ENCODE measurements around the gene DFFA. TPM values are rescaled to one million over a fixed set of nuclear protein-coding genes. Genes with fewer than 3 reads are reported as not detected.
"Not testable (repeated sequence)": the region's sequence is repeated elsewhere in the genome, so short reads cannot be mapped to it uniquely, and the experiment has no call there.

The DFFA gene
- total RNA-seq, 4 donors from 2014 or later: 17.9 to 32.5 (median 26.0) TPM

- Histone ChIP-seq H3K4me1 (peaks cover 0 to 10% (median 6%) of the 10 kb centered on the region in 4 donors), H3K4me3 (no peak overlapping the region), H3K9me3 (no peaks in the 10 kb centered on the region), H3K36me3 (peaks cover 2 to 20% (median 19%) of the 10 kb centered on the region in 4 donors), H3K27me3 (no peaks in the 10 kb centered on the region), H3K27ac (replicated peaks in 1 of 4) (no peak overlapping the region)
- DNase-seq (ENCODE audit: extremely low spot score): no peak
- intact Hi-C loops (cut with DNase I): loop anchor here (5.0 kb wide), 1 partner anchor 547 kb away; no protein-coding TSS in a partner anchor
- TF ChIP-seq CTCF (IDR thresholded peaks at IDR 0.05) (no peak), POLR2AphosphoS5 (IDR thresholded peaks at IDR 0.05) (no peak), EP300 (IDR thresholded peaks at IDR 0.05) (no peak), POLR2A (IDR thresholded peaks at IDR 0.05; ENCODE audit: low read depth) (no peak)
- WGBS: 75% methylated on average over 8 of the region's 8 CpGs
Measured at GRCh38 chr1:10424651-10425050, 47.7 kb downstream of the DFFA start.

GRCh38 chr1:10424034-10424433, 48.3 kb downstream of the DFFA start:
- H3K27me3 ChIP-seq: no peaks in the 10 kb centered on the region
- peaks cover 9 to 26% (median 25%) of the 10 kb centered on the region in 4 donors for H3K36me3 ChIP-seq
- no peak overlapping the region for H3K27ac ChIP-seq (replicated peaks in 1 of 4)
- intact Hi-C loops (cut with DNase I): no loop called here
- no peak overlapping the region for H3K4me3 ChIP-seq
- DNase-seq (ENCODE audit: extremely low spot score): no peak
- WGBS: 61% methylated on average over 8 of the region's 9 CpGs
- TF ChIP-seq POLR2A (IDR thresholded peaks at IDR 0.05; ENCODE audit: low read depth) (no peak), EP300 (IDR thresholded peaks at IDR 0.05) (no peak), POLR2AphosphoS5 (IDR thresholded peaks at IDR 0.05) (no peak), CTCF (IDR thresholded peaks at IDR 0.05) (no peak)
- no peaks in the 10 kb centered on the region for H3K9me3 ChIP-seq
- peaks cover 0 to 8% (median 3%) of the 10 kb centered on the region in 4 donors for H3K4me1 ChIP-seq

GRCh38 chr1:10421637-10422036, 50.7 kb downstream of the DFFA start:
- intact Hi-C loops (cut with DNase I): no loop called here
- Histone ChIP-seq H3K36me3 (peaks cover 26 to 50% (median 49%) of the 10 kb centered on the region in 4 donors), H3K4me3 (no peak overlapping the region), H3K27ac (replicated peaks in 1 of 4) (no peak overlapping the region), H3K9me3 (no peaks in the 10 kb centered on the region), H3K4me1 (no peaks in the 10 kb centered on the region), H3K27me3 (no peaks in the 10 kb centered on the region)
- DNase-seq (ENCODE audit: extremely low spot score): no peak
- TF ChIP-seq POLR2A (IDR thresholded peaks at IDR 0.05; ENCODE audit: low read depth): no peak
- TF ChIP-seq CTCF (IDR thresholded peaks at IDR 0.05): no peak
- no peak for TF ChIP-seq EP300 (IDR thresholded peaks at IDR 0.05)
- no peak for TF ChIP-seq POLR2AphosphoS5 (IDR thresholded peaks at IDR 0.05)
- 93% methylated on average over 5 of the region's 5 CpGs for WGBS

DNA sequence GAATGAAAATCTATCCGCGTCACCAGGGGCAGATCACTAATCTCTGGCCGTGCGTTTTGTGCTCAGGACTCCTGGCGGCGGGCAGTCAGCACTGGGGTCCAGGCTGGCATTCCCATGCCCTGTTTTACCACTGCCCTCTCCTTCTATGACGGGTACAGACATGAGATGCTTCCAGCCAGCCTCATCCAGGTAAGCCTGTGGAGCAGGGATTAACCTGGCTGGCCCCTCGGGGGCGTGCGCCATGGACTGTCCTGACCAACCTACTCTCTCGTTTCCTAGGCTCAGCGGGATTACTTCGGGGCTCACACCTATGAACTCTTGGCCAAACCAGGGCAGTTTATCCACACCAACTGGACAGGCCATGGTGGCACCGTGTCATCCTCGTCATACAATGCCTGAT, 53.0 kb downstream of the DFFA start:
- WGBS: 90% methylated on average over 14 of the region's 15 CpGs
- no peak for TF ChIP-seq POLR2AphosphoS5 (IDR thresholded peaks at IDR 0.05)
- no peak overlapping the region for H3K4me3 ChIP-seq
- H3K9me3 ChIP-seq: no peaks in the 10 kb centered on the region
- no peak overlapping the region for H3K27ac ChIP-seq (replicated peaks in 1 of 4)
- intact Hi-C loops (cut with DNase I): no loop called here
- no peaks in the 10 kb centered on the region for H3K27me3 ChIP-seq
- DNase-seq (ENCODE audit: extremely low spot score): no peak
- H3K4me1 ChIP-seq: peaks cover 0 to 5% (median 0%) of the 10 kb centered on the region in 4 donors
- peaks cover 26 to 72% (median 70%) of the 10 kb centered on the region in 4 donors for H3K36me3 ChIP-seq

- H3K27me3 ChIP-seq; DNase-seq (ENCODE audit: extremely low spot score); H3K9me3 ChIP-seq; H3K27ac ChIP-seq (replicated peaks in 1 of 4); H3K4me3 ChIP-seq; H3K4me1 ChIP-seq; intact Hi-C loops (cut with DNase I): not testable (repeated sequence)
- WGBS: 90% methylated on average over 8 of the region's 8 CpGs
- H3K36me3 ChIP-seq: peaks cover 26 to 78% (median 76%) of the 10 kb centered on the region in 4 donors
Measured at GRCh38 chr1:10418741-10419140, 53.6 kb downstream of the DFFA start.

DNA sequence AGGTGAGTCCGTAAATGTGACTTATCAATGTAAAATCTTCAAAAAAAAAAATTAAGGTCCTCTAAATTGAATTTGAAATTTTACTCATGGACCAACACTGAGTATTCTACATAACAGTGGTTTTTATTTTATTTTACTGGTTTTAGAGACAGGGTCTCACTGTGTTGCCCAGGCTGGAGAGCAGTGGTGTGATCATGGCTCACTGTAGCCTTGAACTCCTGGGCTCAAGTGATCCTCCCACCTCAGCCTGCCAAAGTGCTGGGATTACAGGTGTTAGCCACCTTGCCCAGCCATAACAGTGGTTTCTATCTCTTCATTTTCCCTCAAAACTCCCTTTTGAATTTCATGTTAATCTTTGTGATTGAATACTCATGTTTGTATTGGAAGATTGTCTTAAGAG, 56.4 kb downstream of the DFFA start:
- H3K27me3 ChIP-seq; H3K4me1 ChIP-seq; intact Hi-C loops (cut with DNase I); H3K9me3 ChIP-seq; DNase-seq (ENCODE audit: extremely low spot score); H3K4me3 ChIP-seq: not testable (repeated sequence)
- H3K36me3 ChIP-seq: peaks cover 49 to 99% (median 97%) of the 10 kb centered on the region in 4 donors
- peak overlapping the region in 3 of 4 donors; percentile 33 to 54 (median 40) for H3K27ac ChIP-seq (replicated peaks in 1 of 4)
- WGBS: 93% methylated on average over 1 of the region's 1 CpG
